Measurements from ENCODE around the gene LARGE2. TPM values are rescaled to one million over a fixed set of nuclear protein-coding genes. Genes with fewer than 3 reads are reported as not detected.
"Not testable (repeated sequence)": the region's sequence is repeated elsewhere in the genome, so short reads cannot be mapped to it uniquely, and the experiment has no call there.

LARGE2 gene
- total RNA-seq, 1 experiment from 2014 or later = 30.1 TPM

DNA sequence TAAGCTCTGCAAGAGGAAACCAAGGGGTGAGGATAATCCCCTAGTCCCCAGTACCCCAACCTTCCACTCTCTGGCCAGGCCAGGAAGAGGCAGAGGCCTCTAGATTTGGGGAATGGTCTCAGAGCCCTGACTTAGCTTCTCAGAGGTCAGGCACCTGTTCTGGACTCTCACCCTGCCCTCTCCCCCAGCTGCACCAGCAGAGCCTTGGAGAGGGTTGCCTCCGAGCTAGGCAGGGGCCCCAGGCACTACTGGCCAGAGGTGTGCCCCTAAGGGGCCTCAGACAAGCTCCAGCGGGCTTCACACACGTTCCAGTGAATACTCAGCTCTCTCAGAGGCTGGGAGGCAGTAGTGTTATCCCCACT is 23.4 kb upstream of the LARGE2 start:
- CTCF ChIA-PET = interaction anchor here (0.8 kb wide), 1 partner anchor 26 kb away, joined by 3 read pairs; no protein-coding TSS in a partner anchor
- Mint-ChIP-seq H3K36me3 (ENCODE audit: insufficient read depth, unreplicated experiment) (peaks cover 25% of the 10 kb centered on the region), H3K4me3 (ENCODE audit: low read depth, unreplicated experiment) (peak overlapping the region; percentile 69), H3K4me1 (ENCODE audit: low read depth, unreplicated experiment) (peaks cover 10% of the 10 kb centered on the region), H3K9me3 (ENCODE audit: low read depth, unreplicated experiment) (no peaks in the 10 kb centered on the region), H3K27me3 (ENCODE audit: unreplicated experiment) (peaks cover 41% of the 10 kb centered on the region), H3K27ac (ENCODE audit: unreplicated experiment) (no peak overlapping the region)
- no TSS peak for BruUV-seq (replicated peaks)
- TF ChIP-seq CTCF (IDR thresholded peaks at IDR 0.05; ENCODE audit: unreplicated experiment) = no peak
- DNase-seq = no peak
- intact Hi-C loops (cut with micrococcal nuclease; ENCODE audit: unreplicated experiment) = no loop called here

GRCh38 chr11:45899448-45900174 is 22.8 kb upstream of the LARGE2 start:
- Mint-ChIP-seq H3K27me3 (ENCODE audit: unreplicated experiment) (peaks cover 38% of the 10 kb centered on the region), H3K4me1 (ENCODE audit: low read depth, unreplicated experiment) (peaks cover 10% of the 10 kb centered on the region), H3K27ac (ENCODE audit: unreplicated experiment) (no peak overlapping the region), H3K36me3 (ENCODE audit: insufficient read depth, unreplicated experiment) (peaks cover 25% of the 10 kb centered on the region), H3K9me3 (ENCODE audit: low read depth, unreplicated experiment) (no peaks in the 10 kb centered on the region), H3K4me3 (ENCODE audit: low read depth, unreplicated experiment) (peak overlapping the region; percentile 69)
- intact Hi-C loops (cut with micrococcal nuclease; ENCODE audit: unreplicated experiment) = no loop called here
- CTCF ChIA-PET = no interaction called here
- no TSS peak for BruUV-seq (replicated peaks)
- peak; percentile 87 for DNase-seq
- no peak for TF ChIP-seq CTCF (IDR thresholded peaks at IDR 0.05; ENCODE audit: unreplicated experiment)

GRCh38 chr11:45900175-45900800 is 22.2 kb upstream of the LARGE2 start:
- intact Hi-C loops (cut with micrococcal nuclease; ENCODE audit: unreplicated experiment); BruUV-seq (replicated peaks); H3K27ac Mint-ChIP-seq (ENCODE audit: unreplicated experiment); H3K4me1 Mint-ChIP-seq (ENCODE audit: low read depth, unreplicated experiment); H3K9me3 Mint-ChIP-seq (ENCODE audit: low read depth, unreplicated experiment); DNase-seq; CTCF ChIA-PET: not testable (repeated sequence)
- H3K4me3 Mint-ChIP-seq (ENCODE audit: low read depth, unreplicated experiment) = peak overlapping the region; percentile 69
- H3K36me3 Mint-ChIP-seq (ENCODE audit: insufficient read depth, unreplicated experiment) = peaks cover 25% of the 10 kb centered on the region
- H3K27me3 Mint-ChIP-seq (ENCODE audit: unreplicated experiment) = peaks cover 32% of the 10 kb centered on the region

- intact Hi-C loops (cut with micrococcal nuclease; ENCODE audit: unreplicated experiment) = no loop called here
- Mint-ChIP-seq H3K9me3 (ENCODE audit: low read depth, unreplicated experiment) (no peaks in the 10 kb centered on the region), H3K36me3 (ENCODE audit: insufficient read depth, unreplicated experiment) (peaks cover 25% of the 10 kb centered on the region), H3K4me1 (ENCODE audit: low read depth, unreplicated experiment) (peaks cover 10% of the 10 kb centered on the region), H3K4me3 (ENCODE audit: low read depth, unreplicated experiment) (peak overlapping the region; percentile 69), H3K27ac (ENCODE audit: unreplicated experiment) (no peak overlapping the region), H3K27me3 (ENCODE audit: unreplicated experiment) (peaks cover 29% of the 10 kb centered on the region)
- no peak for DNase-seq
- BruUV-seq (replicated peaks) = no TSS peak
- no peak for TF ChIP-seq CTCF (IDR thresholded peaks at IDR 0.05; ENCODE audit: unreplicated experiment)
- CTCF ChIA-PET = no interaction called here
Observed at GRCh38 chr11:45900916-45901617, 21.4 kb upstream of the LARGE2 start.
